ENCODE measurements around the gene NR1D2. TPM values are rescaled to one million over a fixed set of nuclear protein-coding genes. Genes with fewer than 3 reads are reported as not detected.

Gene NR1D2
- total and polyA plus RNA-seq, 4 donors: 6.1 to 35.7 (median 21.2) TPM

DNA sequence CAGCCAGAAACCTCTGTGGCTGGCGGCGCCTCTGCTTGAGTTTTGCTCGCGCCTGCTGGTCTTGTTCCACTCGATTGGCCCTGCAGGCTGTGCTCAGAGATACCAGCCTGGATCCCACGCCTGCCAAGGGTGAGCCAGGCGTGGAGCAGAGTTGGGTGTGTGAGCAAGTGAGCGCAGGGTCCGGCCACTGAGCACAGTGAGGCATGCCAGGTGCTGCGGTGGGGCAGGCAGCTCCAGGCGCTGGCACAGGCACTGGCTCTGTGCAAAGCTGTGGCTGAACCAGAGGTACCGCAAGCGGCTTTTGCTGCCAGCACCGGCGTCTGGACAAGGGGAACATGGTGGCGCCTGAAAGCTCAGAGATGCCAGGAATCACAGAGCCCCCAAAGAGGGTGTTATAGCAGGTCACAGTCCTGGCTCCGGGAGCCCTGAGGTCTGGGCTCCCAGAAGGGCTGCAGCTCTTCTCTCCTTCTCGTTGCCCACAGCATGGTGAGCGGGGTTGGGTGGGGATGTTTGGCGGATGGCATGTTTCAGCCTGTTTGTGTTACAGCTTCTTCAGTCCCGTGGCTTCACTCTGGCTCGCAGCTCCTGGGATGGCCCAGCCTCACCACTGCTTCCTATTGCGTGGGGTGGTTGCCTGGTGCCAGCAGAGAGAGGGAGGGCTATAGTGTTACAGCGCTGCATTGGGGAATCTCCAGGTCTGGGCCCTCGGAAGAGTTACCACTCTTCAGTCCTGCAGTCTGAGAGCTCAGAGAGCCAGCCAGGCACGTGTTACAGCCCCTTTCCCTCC, 73.9 kb downstream of the NR1D2 start:
- DNase-seq (no peak), ATAC-seq (ENCODE audit: insufficient read depth, low FRiP score) (no peak)
- no peaks in the 10 kb centered on the region for H3K27me3 ChIP-seq (ENCODE audit: control insufficient read depth in 3 of 3, insufficient read depth in 3 of 3, low read length in 2 of 3)
- no peak for TF ChIP-seq CTCF (IDR thresholded peaks at IDR 0.05; ENCODE audit: control extremely low read depth, extremely low read depth)
- H3K4me3 ChIP-seq: no peak overlapping the region
- H3K27ac ChIP-seq (ENCODE audit: low read depth in 1 of 2, low read length in 1 of 2): no peak overlapping the region
- H3K36me3 ChIP-seq (ENCODE audit: control insufficient read depth in 4 of 4, insufficient read depth in 4 of 4, low read length in 4 of 4): no peaks in the 10 kb centered on the region
- WGBS, 2 donors: 93 to 94% methylated on average over 26 of the region's 26 CpGs
- peaks cover 0 to 2% (median 0%) of the 10 kb centered on the region in 5 donors for H3K4me1 ChIP-seq (ENCODE audit: control insufficient read depth in 5 of 5, insufficient read depth in 5 of 5, low read length in 5 of 5)
- no peak overlapping the region for H3K9ac ChIP-seq (ENCODE audit: insufficient read depth in 1 of 2, low read length in 2 of 2)
- no peaks in the 10 kb centered on the region for H3K9me3 ChIP-seq (ENCODE audit: control insufficient read depth in 4 of 4, insufficient read depth in 3 of 4, low read length in 3 of 4)

DNA sequence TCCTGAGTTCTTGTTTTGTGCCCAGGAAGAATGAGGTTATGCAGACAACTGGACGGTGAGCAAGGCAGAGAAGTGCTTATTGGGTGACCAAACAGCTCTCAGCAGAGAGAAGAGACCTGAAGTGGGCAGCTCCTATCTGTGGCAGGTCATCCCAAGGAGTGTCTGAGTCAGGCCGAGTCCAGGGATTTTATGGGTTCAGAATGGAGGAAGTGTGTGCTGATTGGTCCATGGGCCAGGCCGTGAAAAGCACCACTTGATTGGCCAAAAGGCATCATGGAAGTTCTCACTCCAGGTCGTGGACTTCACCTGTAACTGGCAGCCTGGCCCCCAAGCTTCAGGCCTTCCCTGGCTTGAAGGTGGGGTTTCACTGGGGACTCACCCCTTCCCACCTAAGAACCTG, 74.5 kb downstream of the NR1D2 start:
- no peaks in the 10 kb centered on the region for H3K9me3 ChIP-seq (ENCODE audit: control insufficient read depth in 4 of 4, insufficient read depth in 3 of 4, low read length in 3 of 4)
- H3K36me3 ChIP-seq (ENCODE audit: control insufficient read depth in 4 of 4, insufficient read depth in 4 of 4, low read length in 4 of 4): no peaks in the 10 kb centered on the region
- no peak for DNase-seq
- ATAC-seq (ENCODE audit: insufficient read depth, low FRiP score): no peak
- H3K4me1 ChIP-seq (ENCODE audit: control insufficient read depth in 5 of 5, insufficient read depth in 5 of 5, low read length in 5 of 5): peaks cover 0 to 2% (median 0%) of the 10 kb centered on the region in 5 donors
- WGBS, 2 donors: 84 to 97% methylated on average over 4 of the region's 4 CpGs
- H3K9ac ChIP-seq (ENCODE audit: insufficient read depth in 1 of 2, low read length in 2 of 2): no peak overlapping the region
- no peak overlapping the region for H3K27ac ChIP-seq (ENCODE audit: low read depth in 1 of 2, low read length in 1 of 2)
- no peak overlapping the region for H3K4me3 ChIP-seq
- no peak for TF ChIP-seq CTCF (IDR thresholded peaks at IDR 0.05; ENCODE audit: control extremely low read depth, extremely low read depth)
- no peaks in the 10 kb centered on the region for H3K27me3 ChIP-seq (ENCODE audit: control insufficient read depth in 3 of 3, insufficient read depth in 3 of 3, low read length in 2 of 3)

- 96% methylated on average over 20 of the region's 20 CpGs for WGBS, 2 donors
- no peak for DNase-seq
These were observed 75.1 kb downstream of the NR1D2 start for GRCh38 chr3:24020036-24020691.

More at GRCh38 chr3:24020036-24020691, 75.1 kb downstream of the NR1D2 start:
- H3K27ac ChIP-seq (ENCODE audit: low read depth in 1 of 2, low read length in 1 of 2): no peak overlapping the region
- H3K36me3 ChIP-seq (ENCODE audit: control insufficient read depth in 4 of 4, insufficient read depth in 4 of 4, low read length in 4 of 4): no peaks in the 10 kb centered on the region
- TF ChIP-seq CTCF (IDR thresholded peaks at IDR 0.05; ENCODE audit: control extremely low read depth, extremely low read depth): no peak
- ATAC-seq (ENCODE audit: insufficient read depth, low FRiP score): no peak
- no peak overlapping the region for H3K9ac ChIP-seq (ENCODE audit: insufficient read depth in 1 of 2, low read length in 2 of 2)
- H3K9me3 ChIP-seq (ENCODE audit: control insufficient read depth in 4 of 4, insufficient read depth in 3 of 4, low read length in 3 of 4): no peaks in the 10 kb centered on the region
- no peak overlapping the region for H3K4me3 ChIP-seq
- H3K4me1 ChIP-seq (ENCODE audit: control insufficient read depth in 5 of 5, insufficient read depth in 5 of 5, low read length in 5 of 5): peaks cover 0 to 2% (median 0%) of the 10 kb centered on the region in 5 donors
- H3K27me3 ChIP-seq (ENCODE audit: control insufficient read depth in 3 of 3, insufficient read depth in 3 of 3, low read length in 2 of 3): no peaks in the 10 kb centered on the region
